Ishikawa (cell line): ENCODE results near the gene TMX4.

ENCODE experiments used
- NFIC ChIP-seq: IDR thresholded peaks from 2 replicates; pipeline ENCODE4 v1.6.1; 2012
- RAD21 ChIP-seq: IDR thresholded peaks from 2 replicates; pipeline ENCODE4 v1.6.1; 2012; ENCODE audit warnings: low read depth
- YY1 ChIP-seq: IDR thresholded peaks from 2 replicates; pipeline ENCODE4 v1.6.1; 2012; ENCODE audit warnings: low read depth
- ZBTB7A ChIP-seq: IDR thresholded peaks from 2 replicates; pipeline ENCODE4 v1.6.1; 2012; ENCODE audit warnings: low read depth
- TF ChIP-seq, protein P1 (sequence below): IDR thresholded peaks from 2 replicates; pipeline ENCODE4 v1.6.1; 2012; ENCODE audit warnings: low read depth, mild to moderate bottlenecking

DNA sequence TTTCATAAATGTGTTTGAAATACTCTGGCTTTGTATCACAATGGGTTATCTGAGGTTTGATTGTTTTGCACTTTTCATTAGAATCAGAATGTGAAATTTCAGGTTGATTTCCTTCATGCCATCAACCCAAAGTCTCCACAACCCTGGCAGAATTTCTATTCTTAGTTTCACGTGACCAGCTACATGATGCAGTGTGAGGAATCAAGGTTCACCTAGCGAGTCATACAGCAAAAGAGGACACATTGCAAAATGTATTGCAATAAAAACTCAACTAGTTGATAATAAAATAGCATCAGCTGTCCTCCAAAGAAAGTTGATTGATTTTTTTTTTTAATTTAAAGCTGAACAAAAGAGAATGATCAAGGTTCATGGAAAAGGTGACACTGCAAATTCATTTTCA lies 81.5 kb downstream of the TMX4 start:
- no peak for TF ChIP-seq YY1
- no peak for TF ChIP-seq RAD21
- TF ChIP-seq, protein P1, sequence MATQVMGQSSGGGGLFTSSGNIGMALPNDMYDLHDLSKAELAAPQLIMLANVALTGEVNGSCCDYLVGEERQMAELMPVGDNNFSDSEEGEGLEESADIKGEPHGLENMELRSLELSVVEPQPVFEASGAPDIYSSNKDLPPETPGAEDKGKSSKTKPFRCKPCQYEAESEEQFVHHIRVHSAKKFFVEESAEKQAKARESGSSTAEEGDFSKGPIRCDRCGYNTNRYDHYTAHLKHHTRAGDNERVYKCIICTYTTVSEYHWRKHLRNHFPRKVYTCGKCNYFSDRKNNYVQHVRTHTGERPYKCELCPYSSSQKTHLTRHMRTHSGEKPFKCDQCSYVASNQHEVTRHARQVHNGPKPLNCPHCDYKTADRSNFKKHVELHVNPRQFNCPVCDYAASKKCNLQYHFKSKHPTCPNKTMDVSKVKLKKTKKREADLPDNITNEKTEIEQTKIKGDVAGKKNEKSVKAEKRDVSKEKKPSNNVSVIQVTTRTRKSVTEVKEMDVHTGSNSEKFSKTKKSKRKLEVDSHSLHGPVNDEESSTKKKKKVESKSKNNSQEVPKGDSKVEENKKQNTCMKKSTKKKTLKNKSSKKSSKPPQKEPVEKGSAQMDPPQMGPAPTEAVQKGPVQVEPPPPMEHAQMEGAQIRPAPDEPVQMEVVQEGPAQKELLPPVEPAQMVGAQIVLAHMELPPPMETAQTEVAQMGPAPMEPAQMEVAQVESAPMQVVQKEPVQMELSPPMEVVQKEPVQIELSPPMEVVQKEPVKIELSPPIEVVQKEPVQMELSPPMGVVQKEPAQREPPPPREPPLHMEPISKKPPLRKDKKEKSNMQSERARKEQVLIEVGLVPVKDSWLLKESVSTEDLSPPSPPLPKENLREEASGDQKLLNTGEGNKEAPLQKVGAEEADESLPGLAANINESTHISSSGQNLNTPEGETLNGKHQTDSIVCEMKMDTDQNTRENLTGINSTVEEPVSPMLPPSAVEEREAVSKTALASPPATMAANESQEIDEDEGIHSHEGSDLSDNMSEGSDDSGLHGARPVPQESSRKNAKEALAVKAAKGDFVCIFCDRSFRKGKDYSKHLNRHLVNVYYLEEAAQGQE: no peak
- TF ChIP-seq ZBTB7A: no peak
- TF ChIP-seq NFIC: no peak
